ENCODE measurements around the gene SCGB1D2. TPM values are rescaled to one million over a fixed set of nuclear protein-coding genes. Genes with fewer than 3 reads are reported as not detected.

Gene SCGB1D2, protein sequence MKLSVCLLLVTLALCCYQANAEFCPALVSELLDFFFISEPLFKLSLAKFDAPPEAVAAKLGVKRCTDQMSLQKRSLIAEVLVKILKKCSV
- polyA plus RNA-seq = not detected in 2 replicates

DNA sequence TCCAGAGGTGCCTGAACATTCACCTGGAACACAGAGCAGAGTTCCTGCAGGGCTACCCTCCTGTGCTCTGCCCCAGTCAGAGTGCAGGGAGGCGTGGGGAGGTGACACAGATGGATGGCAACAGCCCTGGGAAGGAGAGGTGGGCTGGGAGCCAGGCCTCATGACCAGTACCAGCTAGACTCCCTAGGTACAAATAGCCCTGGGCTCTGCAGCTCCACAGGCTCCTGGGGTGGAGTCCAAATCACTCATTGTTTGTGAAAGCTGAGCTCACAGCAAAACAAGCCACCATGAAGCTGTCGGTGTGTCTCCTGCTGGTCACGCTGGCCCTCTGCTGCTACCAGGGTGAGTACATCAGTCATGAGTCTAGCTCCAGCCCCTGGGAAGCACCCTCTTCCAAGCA is at the start of gene SCGB1D2:
TSS of gene SCGB1D2 (plus strand) at position 219 of the 400 bp plus-strand sequence. CDS start at position 288, 69 bp downstream.

DNA sequence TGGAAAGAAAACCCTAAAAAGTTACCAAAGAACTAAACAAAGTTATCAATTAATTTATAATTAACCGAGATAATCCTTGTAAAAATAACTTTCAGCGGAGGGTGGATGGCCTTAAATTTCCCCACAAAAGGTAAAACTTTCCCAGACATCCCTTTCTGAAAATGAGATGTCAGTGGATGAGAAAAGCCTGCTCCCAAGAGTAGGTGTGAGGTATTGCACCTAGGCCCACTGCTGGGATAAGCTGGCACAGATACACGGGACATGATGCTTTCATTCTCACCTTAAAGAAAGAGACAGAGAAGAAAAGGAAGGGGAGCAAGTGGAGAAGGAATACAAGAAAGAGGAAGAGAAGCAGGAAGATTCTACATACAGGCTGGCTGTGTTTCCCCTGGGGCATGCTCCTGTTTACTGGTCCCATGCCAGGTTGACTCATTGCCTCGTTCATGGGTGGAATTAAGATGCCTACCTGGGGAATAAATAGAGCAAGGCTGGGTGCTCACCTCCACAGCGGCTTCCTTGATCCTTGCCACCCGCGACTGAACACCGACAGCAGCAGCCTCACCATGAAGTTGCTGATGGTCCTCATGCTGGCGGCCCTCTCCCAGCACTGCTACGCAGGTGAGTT is 27.7 kb downstream of the SCGB1D2 start, which contains the start of gene SCGB2A2:
TSS of gene SCGB2A2 (plus strand) at position 505 of the 625 bp plus-strand sequence. CDS start at position 564, 59 bp downstream.

Other genes starting within 250 kb of the SCGB1D2 start
- 4.7 and 5.6 TPM in 2 replicates for gene INCENP, start 118.2 kb upstream of the SCGB1D2 start, polyA plus RNA-seq
- not detected in 2 replicates for gene SCGB1D1, start 52.0 kb upstream of the SCGB1D2 start, polyA plus RNA-seq
- not detected in 2 replicates for gene SCGB2A1, start 33.6 kb upstream of the SCGB1D2 start, polyA plus RNA-seq
- gene SCGB2A2, start 27.9 kb downstream of the SCGB1D2 start, polyA plus RNA-seq = not detected in 2 replicates
- gene SCGB1D4, start 56.8 kb downstream of the SCGB1D2 start, polyA plus RNA-seq = not detected in 2 replicates
- gene ASRGL1, start 95.2 kb downstream of the SCGB1D2 start, polyA plus RNA-seq = 24.4 and 39.7 TPM in 2 replicates
- gene SCGB1A1, start 176.8 kb downstream of the SCGB1D2 start, polyA plus RNA-seq = not detected in 2 replicates